HK-2 (cell line): ENCODE data around the gene NOTCH3.
A peak's percentile ranks its signal among the peaks of the same experiment; 100 is the strongest.

Source experiments
- DNase-seq: peaks from one replicate; pipeline ENCODE4 v3.0.0-alpha.2; 2018; ENCODE audit not compliant: unreplicated experiment

The NOTCH3 gene

GRCh38 chr19:15236886-15237285 lies 36.1 kb upstream of the NOTCH3 start:
- DNase-seq, result no peak

- no peak for DNase-seq
Measured at GRCh38 chr19:15235781-15236180, 35.0 kb upstream of the NOTCH3 start.

DNA sequence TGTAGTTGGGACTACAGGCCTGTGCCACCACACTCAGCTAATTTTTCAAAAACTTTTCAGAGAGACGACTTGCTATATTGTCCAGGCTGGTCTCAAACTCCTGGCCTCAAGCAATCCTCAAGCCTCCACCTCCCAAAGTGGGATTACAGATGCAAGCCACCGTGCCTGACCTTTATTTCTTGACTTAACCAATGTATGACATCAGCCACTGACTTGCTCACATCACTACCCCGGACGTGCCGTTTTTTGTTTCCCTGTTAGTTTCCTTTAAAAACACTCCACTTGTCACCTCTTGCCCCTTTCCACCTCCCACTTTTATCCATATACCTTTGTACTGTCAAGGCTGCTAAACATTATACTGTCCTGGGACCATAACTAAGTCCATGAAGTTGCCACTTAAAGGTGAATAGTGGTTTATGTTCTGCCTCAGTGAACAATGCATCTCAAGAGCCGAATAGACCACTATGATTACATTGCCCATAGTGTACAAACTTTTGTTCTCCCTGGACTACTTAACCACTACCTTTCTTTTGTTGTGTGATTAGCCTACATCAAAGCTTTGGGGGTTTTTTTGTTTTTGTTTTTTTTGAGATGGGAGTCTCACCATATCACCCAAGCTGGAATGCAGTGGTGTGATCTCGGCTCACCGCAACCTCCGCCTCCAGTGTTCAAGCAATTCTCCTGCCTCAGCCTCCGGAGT lies 33.8 kb upstream of the NOTCH3 start:
- DNase-seq, result no peak

- DNase-seq, result no peak
Measured at GRCh38 chr19:15231271-15231670, 30.5 kb upstream of the NOTCH3 start.

DNA sequence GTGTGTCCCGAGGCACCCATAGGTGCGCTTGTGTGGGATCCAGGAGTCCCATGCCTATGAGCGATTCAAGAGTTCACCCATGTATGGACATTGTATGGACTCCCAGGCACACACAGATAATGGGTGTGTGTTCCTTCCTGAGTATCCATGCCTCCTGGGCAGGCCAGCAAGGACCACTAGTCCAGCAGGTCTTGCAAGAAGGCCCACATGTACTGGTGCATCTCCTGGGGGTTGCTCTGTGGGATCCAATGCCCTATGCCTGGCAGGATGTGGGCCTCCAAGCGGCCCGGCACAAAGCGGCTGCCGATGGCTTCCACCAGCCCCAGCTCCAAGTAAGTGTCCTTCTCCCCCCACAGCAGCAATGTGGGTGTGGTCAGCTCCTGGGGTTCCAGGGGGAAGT lies 26.5 kb upstream of the NOTCH3 start:
- no peak for DNase-seq

DNA sequence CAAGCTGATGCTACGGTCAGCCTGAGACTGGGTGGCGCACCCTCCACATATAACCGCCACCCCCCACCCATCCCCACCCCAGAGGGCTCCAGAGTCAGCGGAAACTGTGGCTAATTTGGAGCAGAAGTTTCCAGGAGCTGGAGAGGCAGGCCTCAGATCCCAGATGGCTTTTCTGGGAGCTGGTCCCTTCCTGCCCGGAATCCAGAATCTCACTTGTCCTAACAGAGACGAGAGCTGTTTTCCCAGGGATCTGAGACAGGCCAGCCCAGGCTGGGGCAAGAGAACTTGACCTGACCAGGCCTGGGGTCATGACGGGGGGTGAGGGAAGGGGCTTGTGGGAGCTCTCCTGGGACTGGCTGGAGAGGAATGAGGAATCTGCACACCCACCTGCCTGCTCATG lies 25.0 kb upstream of the NOTCH3 start:
- no peak for DNase-seq

GRCh38 chr19:15223649-15224361 lies 23.0 kb upstream of the NOTCH3 start:
- DNase-seq, result no peak

DNA sequence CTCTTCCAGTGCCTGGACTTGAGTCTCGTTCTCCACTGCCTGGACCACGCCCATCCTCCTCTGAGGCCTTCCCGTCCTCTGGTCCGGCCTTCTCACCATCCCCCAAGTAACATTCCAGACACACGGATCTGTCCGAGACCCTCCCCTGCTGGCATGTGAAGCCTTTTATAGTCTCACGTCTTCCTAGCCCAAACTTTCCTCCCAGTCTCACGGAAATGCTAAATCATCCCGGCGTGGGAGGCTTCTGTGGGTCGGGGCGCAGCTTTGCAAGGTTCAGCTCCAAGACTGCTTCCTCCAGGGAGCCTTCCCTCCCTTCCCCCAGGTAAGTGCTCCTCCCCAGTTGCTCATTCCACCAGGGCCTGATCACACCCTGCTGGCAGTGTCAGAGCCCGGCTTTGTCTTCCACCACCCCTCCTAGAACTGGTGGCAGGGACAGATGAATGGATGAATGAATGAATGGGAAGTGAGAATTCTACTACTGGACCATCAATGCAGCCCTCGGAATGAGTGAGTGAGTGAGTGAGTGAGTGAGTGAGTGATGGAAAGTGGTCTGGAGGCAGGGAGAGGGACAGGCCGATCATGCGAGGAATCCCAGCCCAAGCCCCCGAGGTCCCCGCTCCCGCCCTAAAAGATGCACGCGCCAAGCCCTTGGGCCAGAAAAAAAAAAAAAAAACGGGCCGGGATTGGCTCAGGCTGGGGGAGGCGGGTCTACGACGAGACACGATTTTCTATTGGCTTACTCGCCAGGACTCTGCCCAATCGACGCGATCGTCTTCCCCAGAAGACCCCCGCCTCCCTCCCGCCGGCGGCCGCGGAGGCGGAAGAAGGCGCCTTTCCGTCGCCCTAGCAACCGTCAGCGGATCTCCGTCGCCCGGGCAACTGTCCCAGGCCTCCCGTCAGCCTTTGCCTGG lies 22.2 kb upstream of the NOTCH3 start:
- peak; percentile 88 for DNase-seq

DNA sequence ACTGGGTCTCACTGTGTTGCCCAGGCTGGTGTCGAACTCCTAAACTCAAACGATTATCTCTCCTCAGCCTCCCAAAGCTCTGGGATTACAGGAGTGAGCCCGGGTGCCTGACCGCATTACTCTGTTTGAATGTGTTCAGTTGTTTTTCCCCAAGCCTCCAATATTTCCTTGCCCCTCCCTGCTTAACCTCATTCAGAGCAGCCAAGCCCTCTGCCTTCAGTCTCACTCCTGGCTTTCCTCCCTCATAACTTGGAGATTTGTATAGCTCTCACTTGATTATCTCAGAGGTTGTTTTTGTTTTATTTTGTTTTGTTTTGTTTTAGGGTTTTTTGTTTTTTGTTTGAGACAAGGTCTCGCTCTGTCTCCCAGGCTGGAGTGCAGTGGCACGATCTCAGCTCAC lies 20.0 kb upstream of the NOTCH3 start:
- DNase-seq, result no peak

DNA sequence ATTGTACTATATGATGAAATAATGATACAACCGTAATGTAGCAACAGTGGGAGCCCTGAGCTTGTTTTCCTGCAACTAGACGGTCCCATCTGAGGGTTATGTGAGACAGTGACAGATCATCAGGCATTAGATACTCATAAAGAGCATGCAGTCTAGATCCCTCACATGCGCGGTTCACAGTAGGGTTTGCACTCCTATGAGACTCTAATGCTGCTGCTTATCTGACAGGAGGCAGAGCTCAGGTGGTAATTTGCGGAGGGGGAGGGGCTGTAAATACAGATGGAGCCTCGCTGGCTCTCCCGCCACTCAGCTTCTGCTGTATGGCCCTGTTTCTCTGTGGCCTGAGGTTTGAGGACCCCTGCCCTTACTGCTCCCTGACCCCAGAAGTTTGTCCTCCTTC lies 17.7 kb upstream of the NOTCH3 start:
- no peak for DNase-seq

- DNase-seq, result no peak
Measured at GRCh38 chr19:15216363-15216762, 15.6 kb upstream of the NOTCH3 start.

- DNase-seq, result no peak
Measured at GRCh38 chr19:15213715-15214381, 13.1 kb upstream of the NOTCH3 start.

DNA sequence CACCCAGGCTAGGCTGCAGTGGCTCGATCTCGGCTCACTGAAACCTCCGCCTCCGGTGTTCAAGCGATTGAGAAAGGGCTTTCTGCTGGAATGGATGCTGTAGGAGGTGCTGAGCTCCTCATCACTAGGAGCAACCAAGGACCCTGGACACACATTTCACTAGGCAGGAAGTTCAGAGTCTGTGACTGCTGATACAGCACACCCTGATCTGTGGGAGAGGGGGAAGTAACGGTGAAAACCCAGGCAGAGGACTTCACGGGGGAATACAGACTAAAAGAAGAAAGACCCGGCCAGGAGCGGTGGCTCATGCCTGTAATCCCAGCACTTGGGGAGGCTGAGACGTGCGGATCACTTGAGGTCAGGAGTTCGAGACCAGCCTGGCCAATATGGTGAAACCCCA lies 11.9 kb upstream of the NOTCH3 start:
- DNase-seq, result no peak

DNA sequence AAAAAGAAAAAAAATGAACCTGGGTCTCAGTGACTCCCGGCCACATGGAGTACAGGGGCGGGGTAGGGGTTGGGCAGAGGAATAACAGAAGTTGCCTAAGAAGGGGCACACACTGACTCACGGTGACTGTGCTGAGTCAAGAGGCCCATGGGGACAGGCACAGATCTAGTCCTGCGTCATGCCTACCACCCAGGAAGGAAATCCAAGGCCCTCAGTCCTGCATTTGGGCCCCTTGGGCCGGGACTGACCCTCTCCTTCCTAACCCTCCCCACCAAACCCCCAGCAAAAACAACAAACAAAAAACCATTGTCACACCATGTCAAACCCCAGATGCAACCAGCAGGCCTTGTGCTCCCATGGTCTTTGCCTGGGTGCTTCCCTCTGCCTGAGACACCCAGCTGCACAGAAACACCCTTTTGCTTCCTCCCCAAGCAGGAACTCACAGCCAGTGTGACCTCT lies 9.6 kb upstream of the NOTCH3 start:
- peak; percentile 62 for DNase-seq

- DNase-seq, result no peak
Measured at GRCh38 chr19:15201374-15202023, 704 bp upstream of the NOTCH3 start.

GRCh38 chr19:15199661-15200552 lies 888 bp downstream of the NOTCH3 start:
- DNase-seq, result no peak

DNA sequence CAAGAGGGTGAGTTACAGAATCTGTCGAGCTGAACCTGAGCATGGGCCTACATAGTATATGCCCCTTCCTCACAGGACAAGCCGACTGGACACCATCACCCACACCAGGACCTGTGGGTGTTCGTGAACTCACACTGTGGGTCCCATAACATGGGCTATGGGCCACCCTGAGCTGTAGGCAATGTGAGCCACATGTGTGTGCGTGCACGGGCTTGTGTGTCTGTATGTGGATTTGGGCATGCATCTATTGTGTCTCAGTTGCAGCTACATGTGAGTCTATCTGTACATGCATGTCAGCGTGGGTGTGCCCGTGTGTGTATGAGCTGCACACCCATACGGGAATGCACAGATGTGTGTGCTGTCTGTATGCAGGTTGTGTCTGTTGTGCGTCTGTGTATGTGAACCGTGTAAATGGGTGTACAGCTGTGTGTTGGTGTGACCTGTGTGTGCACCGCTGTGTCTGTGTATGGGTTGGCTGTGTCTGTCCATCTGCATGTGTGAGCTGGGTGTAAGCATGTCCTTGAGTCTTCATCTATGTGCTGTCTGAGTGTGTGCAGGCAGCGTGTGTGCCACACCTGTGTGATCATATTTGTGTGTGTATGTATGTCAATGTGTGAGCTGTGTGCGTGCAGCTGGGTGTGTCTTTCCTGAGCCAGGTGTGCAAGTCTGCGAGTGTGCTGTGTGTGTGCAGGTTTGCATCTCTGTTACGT lies 1.7 kb downstream of the NOTCH3 start:
- DNase-seq, result no peak

- DNase-seq, result no peak
Measured at GRCh38 chr19:15197942-15198341, 2.9 kb downstream of the NOTCH3 start.

GRCh38 chr19:15197275-15197941 lies 3.4 kb downstream of the NOTCH3 start:
- DNase-seq, result no peak
